IMR-90 (cell line): ENCODE results near the gene LSG1. TPM values are rescaled to one million over a fixed set of nuclear protein-coding genes. Genes with fewer than 3 reads are reported as not detected.

ENCODE experiments used
- ATAC-seq: fragments of 200-7000 bp; cut with Tn5 transposase; 2 replicates; pipeline ENCODE4 v1.9.1; 2020; ENCODE audit warnings: low read depth, mild to moderate bottlenecking, moderate library complexity
- BruUV-seq: library from RNA; stranded (reverse); fragments of 400-500 nt; replicated peaks from 2 replicates; lab custom pipeline; 2021; lab: Mats Ljungman, UMichigan
- CTCF ChIA-PET: fragments of 300-600 bp; formaldehyde crosslinking; extraction: SDS; loops from one replicate; lab custom pipeline; 2021; ENCODE audit warnings: antibody characterized with exemption; lab: Yijun Ruan, JAX
- POLR2A ChIA-PET: fragments of 300-600 bp; sonication (Branson Sonifier 250); formaldehyde crosslinking; loops from one replicate; lab custom pipeline; 2022; ENCODE audit warnings: antibody characterized with exemption; ENCODE audit not compliant: unreplicated experiment; lab: Charles Lee
- DNase-seq: peaks from one replicate; pipeline ENCODE4 v3.0.0; 2013
- H2AFZ ChIP-seq: replicated peaks from 2 replicates; pipeline ENCODE3; 2013; ENCODE audit warnings: low read length, mild to moderate bottlenecking; ENCODE audit not compliant: poor library complexity
- H2AK5ac ChIP-seq: 2 replicates; pipeline ENCODE4 v1.6.1; 2013; ENCODE audit warnings: low read depth, low read length, inconsistent platforms
- H2AK9ac ChIP-seq: replicated peaks from 2 replicates; pipeline ENCODE3; 2013; ENCODE audit warnings: mild to moderate bottlenecking, low read depth, low read length, moderate library complexity; ENCODE audit not compliant: poor library complexity
- H2BK120ac ChIP-seq: 2 replicates; pipeline ENCODE4 v1.6.1; 2013; ENCODE audit warnings: low read depth, low read length, inconsistent platforms
- H2BK15ac ChIP-seq: 3 replicates; pipeline ENCODE4 v1.6.1; 2013; ENCODE audit warnings: low read depth, low read length, inconsistent platforms
- H2BK20ac ChIP-seq: 2 replicates; pipeline ENCODE4 v1.6.1; 2013; ENCODE audit warnings: low read depth, mild to moderate bottlenecking, inconsistent platforms, low read length, moderate library complexity
- H2BK5ac ChIP-seq: 2 replicates; pipeline ENCODE4 v1.6.1; 2013; ENCODE audit warnings: mild to moderate bottlenecking, low read depth, low read length, inconsistent platforms; ENCODE audit not compliant: poor library complexity, severe bottlenecking
- H3K14ac ChIP-seq: replicated peaks from 2 replicates; pipeline ENCODE4 v1.6.1; 2013; ENCODE audit warnings: low read depth, low read length, inconsistent platforms
- H3K18ac ChIP-seq: 2 replicates; pipeline ENCODE4 v1.6.1; 2013; ENCODE audit warnings: low read depth, low read length, control low read depth
- H3K23ac ChIP-seq: 2 replicates; pipeline ENCODE4 v1.6.1; 2013; ENCODE audit warnings: low read depth, low read length, inconsistent platforms
- H3K27ac ChIP-seq: 2 replicates; pipeline ENCODE4 v1.5.1; 2013; ENCODE audit warnings: mild to moderate bottlenecking, control low read depth, low read length; ENCODE audit not compliant: insufficient read depth
- H3K27me3 ChIP-seq: 2 replicates; pipeline ENCODE4 v1.6.1; 2013; ENCODE audit warnings: low read length; ENCODE audit not compliant: control insufficient read depth, insufficient read depth
- H3K36me3 ChIP-seq: 2 replicates; pipeline ENCODE4 v1.6.1; 2013; ENCODE audit warnings: low read length, mixed read lengths; ENCODE audit not compliant: control insufficient read depth, insufficient read depth
- H3K4ac ChIP-seq: 2 replicates; pipeline ENCODE4 v1.6.1; 2013; ENCODE audit warnings: low read depth, low read length, inconsistent platforms
- H3K4me1 ChIP-seq: 2 replicates; pipeline ENCODE4 v1.6.1; 2013; ENCODE audit warnings: low read length, mixed read lengths; ENCODE audit not compliant: control insufficient read depth, insufficient read depth
- H3K4me2 ChIP-seq: 2 replicates; pipeline ENCODE4 v1.6.1; 2013; ENCODE audit warnings: low read depth, mild to moderate bottlenecking, control low read depth, low read length, moderate library complexity
- H3K4me3 ChIP-seq: 2 replicates; pipeline ENCODE4 v1.5.1; 2013; ENCODE audit warnings: low read depth, mild to moderate bottlenecking, control low read depth, low read length, moderate library complexity; ENCODE audit not compliant: insufficient read depth
- H3K56ac ChIP-seq: 2 replicates; pipeline ENCODE4 v1.6.1; 2013; ENCODE audit warnings: low read length, inconsistent platforms; ENCODE audit not compliant: insufficient read depth; ENCODE audit errors: extremely low read depth
- H3K79me1 ChIP-seq, 2 experiments: 2 replicates each; pipeline ENCODE4 v1.6.1; 2013; ENCODE audit warnings: low read length in 2 of 2, inconsistent platforms in 1 of 2, low read depth in 1 of 2
- H3K9ac ChIP-seq: 2 replicates; pipeline ENCODE4 v1.6.1; 2013; ENCODE audit warnings: low read depth, low read length, control low read depth
- H3K9me1 ChIP-seq: 2 replicates; pipeline ENCODE4 v1.6.1; 2013; ENCODE audit warnings: low read length, inconsistent platforms; ENCODE audit not compliant: insufficient read depth
- H3K9me3 ChIP-seq: 2 replicates; pipeline ENCODE4 v1.6.1; 2013; ENCODE audit warnings: low read length; ENCODE audit not compliant: control insufficient read depth, insufficient read depth
- H4K20me1 ChIP-seq: 2 replicates; pipeline ENCODE4 v1.6.1; 2013; ENCODE audit warnings: low read length, inconsistent platforms; ENCODE audit not compliant: insufficient read depth
- H4K5ac ChIP-seq: 2 replicates; pipeline ENCODE4 v1.6.1; 2013; ENCODE audit warnings: mild to moderate bottlenecking, low read depth, low read length, control low read depth
- H4K8ac ChIP-seq, 2 experiments: 2 replicates each; pipeline ENCODE4 v1.6.1; 2013; ENCODE audit warnings: low read depth in 2 of 2, low read length in 2 of 2, control low read depth in 1 of 2, inconsistent platforms in 1 of 2
- H4K91ac ChIP-seq: 2 replicates; pipeline ENCODE4 v1.6.1; 2013; ENCODE audit warnings: low read depth, low read length, inconsistent platforms; ENCODE audit not compliant: insufficient read depth
- CTCF ChIP-seq: conservative IDR thresholded peaks from 2 replicates; pipeline ENCODE4 v1.5.1; 2012; ENCODE audit warnings: mild to moderate bottlenecking, low read depth, low read length, improper control_type of control experiment
- MAFK ChIP-seq: IDR thresholded peaks from 2 replicates; pipeline ENCODE4 v1.6.1; 2012; ENCODE audit warnings: low read depth, low read length, improper control_type of control experiment
- MAZ ChIP-seq: IDR thresholded peaks from 2 replicates; pipeline ENCODE4 v1.6.1; 2012; ENCODE audit warnings: low read depth, mild to moderate bottlenecking, low read length, improper control_type of control experiment, moderate library complexity, borderline replicate concordance
- NFE2L2 ChIP-seq: fragments of 150-350 bp; IDR thresholded peaks from 2 replicates; pipeline ENCODE4 v1.6.1; 2016; ENCODE audit warnings: low read depth, mild to moderate bottlenecking, low read length
- RAD21 ChIP-seq: IDR thresholded peaks from 2 replicates; pipeline ENCODE4 v1.6.1; 2012; ENCODE audit warnings: low read length, improper control_type of control experiment
- WGBS, 2 experiments: methylation state at CpG; one replicate each; pipeline versions ENCODE4 v1.1.5 to v1.1.7; 2013; ENCODE audit warnings: missing lambda C conversion rate in 2 of 2; ENCODE audit not compliant: insufficient read length in 1 of 2; ENCODE audit errors: extremely low coverage in 2 of 2; 5-methylcytosine and 5-hydroxymethylcytosine counted together
- dilution Hi-C: fragments of 300-500 bp; cut with HindIII; formaldehyde crosslinking; loops from one replicate; pipeline ENCODE4 v1.14.3; 2018; ENCODE audit warnings: low sequenced_read_pairs; ENCODE audit not compliant: unreplicated experiment
- in situ Hi-C: fragments of 300-500 bp; cut with MboI; formaldehyde crosslinking; loops from 3 replicates; pipeline ENCODE4 v1.14.3; 2019; ENCODE audit warnings: low sequenced_read_pairs, inconsistent platforms, mixed read lengths
- intact Hi-C: fragments of 100-400 bp; cut with micrococcal nuclease; formaldehyde crosslinking; loops from 2 replicates; pipeline ENCODE4 v1.10.0; 2022
- polyA plus RNA-seq, 3 experiments: library from polyadenylated mRNA; depleted of rRNA; stranded (reverse); fragments of >200 nt; gene quantifications; 2 replicates each; pipeline ENCODE4 v1.2.3, GENCODE V29; 2012; ENCODE audit warnings: low replicate concordance in 1 of 3
- total RNA-seq: library from RNA; depleted of rRNA; stranded (reverse); fragments of >200 nt; gene quantifications from 2 replicates; pipeline ENCODE4 v1.2.3, GENCODE V29; 2012

Gene LSG1
- total and polyA plus RNA-seq, 2 of the 4 experiments (the other 2 are of a cell fraction): 26.8 to 45.2 TPM

GRCh38 chr3:194602669-194603171 is 69.3 kb downstream of the LSG1 start:
- Histone ChIP-seq H3K79me1 (peaks cover 0 to 15% of the 10 kb centered on the region in 2 experiments; a peak in 2 of 4 replicates), H3K36me3 (peaks cover 12% of the 10 kb centered on the region), H3K9me1 (peaks cover 12% of the 10 kb centered on the region), H3K4me2 (no peak overlapping the region), H3K4ac (no peak overlapping the region), H2BK5ac (no peak overlapping the region), H3K14ac (no peak overlapping the region), H2AK5ac (peak overlapping the region; percentile 4; the same call in 1 of the 2 replicates), H3K9ac (no peak overlapping the region), H2BK120ac (no peak overlapping the region), H2BK20ac (no peak overlapping the region), H3K4me3 (no peak overlapping the region), H2AK9ac (no peak overlapping the region), H2BK15ac (no peak overlapping the region), H3K27ac (no peak overlapping the region), H4K5ac (no peak overlapping the region), H3K23ac (no peak overlapping the region), H3K9me3 (no peaks in the 10 kb centered on the region), H4K8ac (no peak overlapping the region), H3K27me3 (no peaks in the 10 kb centered on the region), H4K20me1 (no peaks in the 10 kb centered on the region), H3K18ac (no peak overlapping the region), H3K56ac (no peak overlapping the region), H2AFZ (no peak overlapping the region), H3K4me1 (peaks cover 13% of the 10 kb centered on the region), H4K91ac (no peak overlapping the region)
- TF ChIP-seq RAD21: peak; percentile 28
- no peak for TF ChIP-seq NFE2L2
- TF ChIP-seq MAZ: no peak
- peak; percentile 22; the same call in 1 of the 2 replicates for TF ChIP-seq CTCF
- TF ChIP-seq MAFK: no peak
- BruUV-seq: no TSS peak
- in situ Hi-C loops (loop anchor here (10.0 kb wide), 1 partner anchor 268 kb away; no protein-coding TSS in a partner anchor), intact Hi-C loops (no loop called here), dilution Hi-C loops (no loop called here)
- peak; percentile 38 for DNase-seq
- WGBS, 2 experiments: 60% methylated on average over 1 of the region's 10 CpGs; no CpG with 5 or more reads in 1 of the 2 experiments
- peak; percentile 36; the same call in 1 of the 2 replicates for ATAC-seq
- CTCF ChIA-PET: interaction anchor here (0.6 to 1.1 kb wide), 2 partner anchors 9 to 179 kb away, joined by 3 to 4 read pairs; no protein-coding TSS in a partner anchor
- POLR2A ChIA-PET: interaction anchor here (0.7 kb wide), 1 partner anchor 35 kb away, joined by 5 read pairs; no protein-coding TSS in a partner anchor
